Activated CD8-positive, alpha-beta memory T cell treated with anti-CD3 and anti-CD28 coated beads, Interleukin-2, amount 50 U/mL, for 4 hours (primary cell): Measurements from ENCODE around the gene GART.
"Not testable (repeated sequence)": the region's sequence is repeated elsewhere in the genome, so short reads cannot be mapped to it uniquely, and the experiment has no call there.

ENCODE experiments used
- DNase-seq: peaks from one replicate; pipeline ENCODE4 v3.0.0-alpha.2; 2020

The GART gene

GRCh38 chr21:33541756-33542639 lies at the start of gene GART:
GART (minus strand) TSS chr21:33542117; CDS start chr21:33539315, 2,802 bp downstream.
- DNase-seq, result peak; percentile 79

GRCh38 chr21:33588485-33589335 lies 46.8 kb upstream of the GART start, which contains the start of gene DONSON:
DONSON (minus strand) TSS chr21:33588684; CDS start chr21:33588641, 43 bp downstream.
- peak; percentile 87 for DNase-seq

GRCh38 chr21:33587792-33588484 lies 46.0 kb upstream of the GART start:
- DNase-seq, result no peak

GRCh38 chr21:33586927-33587326 lies 45.0 kb upstream of the GART start:
- no peak for DNase-seq

GRCh38 chr21:33584455-33584854 lies 42.5 kb upstream of the GART start:
- DNase-seq, result no peak

GRCh38 chr21:33578959-33579542 lies 37.1 kb upstream of the GART start:
- no peak for DNase-seq

- no peak for DNase-seq
These were observed 36.3 kb upstream of the GART start for GRCh38 chr21:33578214-33578613.

GRCh38 chr21:33576741-33577141 lies 34.8 kb upstream of the GART start:
- DNase-seq, result not testable (repeated sequence)

GRCh38 chr21:33572350-33572749 lies 30.4 kb upstream of the GART start:
- DNase-seq, result no peak

GRCh38 chr21:33569991-33570390 lies 28.1 kb upstream of the GART start:
- DNase-seq, result no peak

GRCh38 chr21:33568448-33568847 lies 26.5 kb upstream of the GART start:
- no peak for DNase-seq

GRCh38 chr21:33567914-33568313 lies 26.0 kb upstream of the GART start:
- DNase-seq, result no peak

- DNase-seq, result no peak
These were observed 24.6 kb upstream of the GART start for GRCh38 chr21:33566514-33566913.

- DNase-seq, result no peak
These were observed 20.5 kb upstream of the GART start for GRCh38 chr21:33562389-33562788.

- DNase-seq, result no peak
These were observed 19.5 kb upstream of the GART start for GRCh38 chr21:33561373-33561772.

GRCh38 chr21:33560965-33561364 lies 19.0 kb upstream of the GART start:
- DNase-seq, result no peak

GRCh38 chr21:33559813-33560212 lies 17.9 kb upstream of the GART start:
- no peak for DNase-seq

- no peak for DNase-seq
These were observed 17.0 kb upstream of the GART start for GRCh38 chr21:33558777-33559421.

GRCh38 chr21:33557447-33557846 lies 15.5 kb upstream of the GART start:
- no peak for DNase-seq

GRCh38 chr21:33554982-33555344 lies 13.0 kb upstream of the GART start:
- DNase-seq, result no peak

GRCh38 chr21:33554236-33554981 lies 12.5 kb upstream of the GART start:
- DNase-seq, result no peak
